Activated CD4-positive, alpha-beta T cell treated with anti-CD3 and anti-CD28 coated beads, Interleukin-10, Interleukin-2, amounts not matched to agents 100 ng/mL and 50 ng/mL, durations not matched to agents 16 hours and 8 hours (primary cell): Measurements from ENCODE around the gene SOX9.
A peak's percentile ranks its signal among the peaks of the same experiment; 100 is the strongest.
"Not testable (repeated sequence)": the region's sequence is repeated elsewhere in the genome, so short reads cannot be mapped to it uniquely, and the experiment has no call there.

Experiments used
- DNase-seq: peaks from one replicate; pipeline ENCODE4 v3.0.0-alpha.2; 2020

The SOX9 gene

DNA sequence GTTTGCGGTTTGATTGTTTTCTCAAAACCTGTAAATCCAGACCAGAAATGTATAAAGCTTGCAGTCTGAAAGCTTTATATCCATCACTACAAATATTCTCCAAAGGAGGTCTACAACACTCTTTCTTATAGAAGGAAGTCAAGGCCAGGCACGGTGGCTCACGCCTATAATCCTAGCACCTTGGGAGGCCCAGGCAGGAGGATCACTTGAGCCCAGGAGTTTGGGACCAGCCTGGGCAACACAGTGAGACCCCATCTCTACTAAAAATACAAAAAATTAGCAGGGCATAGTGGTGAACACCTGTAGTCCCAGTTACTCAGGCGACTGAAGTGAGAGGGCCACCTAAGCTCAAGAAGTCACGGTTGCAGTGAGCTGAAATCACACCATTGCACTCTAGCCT lies 8.9 kb upstream of the SOX9 start:
- DNase-seq = not testable (repeated sequence)

DNA sequence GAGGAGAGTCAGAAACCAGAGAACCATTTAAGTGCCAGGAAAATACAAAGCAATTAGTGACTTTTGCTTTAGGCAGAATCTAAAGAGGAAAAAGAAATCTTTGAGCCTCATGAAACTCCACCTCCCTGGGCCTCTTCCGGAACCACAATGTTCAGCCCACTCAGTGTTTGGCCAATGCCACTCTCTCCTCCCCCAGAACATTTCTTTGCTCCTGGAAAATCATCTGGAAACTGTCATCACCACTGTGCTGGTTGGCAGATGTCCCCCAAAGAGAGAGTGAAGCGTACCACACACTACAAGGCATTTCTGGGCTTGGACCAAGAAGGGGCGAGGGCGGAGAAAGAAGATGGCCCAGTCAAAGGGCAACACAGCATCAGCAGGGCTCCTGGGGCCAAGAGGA lies 7.1 kb upstream of the SOX9 start:
- DNase-seq = no peak

DNA sequence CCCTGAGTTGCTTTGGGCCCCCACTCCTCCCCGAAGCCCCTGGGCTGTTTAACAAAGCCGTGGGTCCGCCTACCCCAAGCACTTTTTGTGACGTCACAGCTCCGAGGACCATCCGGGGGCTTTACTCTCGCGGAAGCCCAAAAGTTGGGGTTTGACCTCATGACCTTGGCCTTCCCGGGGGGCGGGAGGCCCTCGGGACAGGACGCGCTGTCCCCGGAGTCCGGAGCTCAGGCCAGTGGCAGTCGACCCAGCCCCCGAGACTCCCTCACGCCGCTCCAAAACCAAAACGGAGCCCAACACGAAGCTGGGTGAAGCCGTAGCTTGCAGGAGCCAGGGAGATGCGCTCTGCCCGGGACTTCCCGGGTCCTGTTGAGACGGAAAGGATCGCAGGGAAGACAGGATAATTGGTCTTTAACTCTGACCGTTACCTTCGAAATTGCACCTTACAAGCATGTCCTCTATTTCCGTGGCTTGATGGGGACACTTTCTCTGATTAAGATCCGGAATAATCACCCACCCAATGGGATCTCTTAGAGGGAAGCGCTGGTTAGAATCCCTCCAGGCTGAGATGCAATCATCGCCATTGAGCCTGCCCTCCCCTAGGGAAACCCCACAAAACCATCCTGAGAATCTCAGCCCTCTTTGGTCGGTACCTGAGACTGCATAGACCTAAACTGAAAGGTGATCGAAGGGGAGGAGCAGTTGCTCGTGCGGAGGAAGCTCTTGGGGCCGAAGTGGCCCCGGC lies 4.9 kb upstream of the SOX9 start:
- no peak for DNase-seq

DNA sequence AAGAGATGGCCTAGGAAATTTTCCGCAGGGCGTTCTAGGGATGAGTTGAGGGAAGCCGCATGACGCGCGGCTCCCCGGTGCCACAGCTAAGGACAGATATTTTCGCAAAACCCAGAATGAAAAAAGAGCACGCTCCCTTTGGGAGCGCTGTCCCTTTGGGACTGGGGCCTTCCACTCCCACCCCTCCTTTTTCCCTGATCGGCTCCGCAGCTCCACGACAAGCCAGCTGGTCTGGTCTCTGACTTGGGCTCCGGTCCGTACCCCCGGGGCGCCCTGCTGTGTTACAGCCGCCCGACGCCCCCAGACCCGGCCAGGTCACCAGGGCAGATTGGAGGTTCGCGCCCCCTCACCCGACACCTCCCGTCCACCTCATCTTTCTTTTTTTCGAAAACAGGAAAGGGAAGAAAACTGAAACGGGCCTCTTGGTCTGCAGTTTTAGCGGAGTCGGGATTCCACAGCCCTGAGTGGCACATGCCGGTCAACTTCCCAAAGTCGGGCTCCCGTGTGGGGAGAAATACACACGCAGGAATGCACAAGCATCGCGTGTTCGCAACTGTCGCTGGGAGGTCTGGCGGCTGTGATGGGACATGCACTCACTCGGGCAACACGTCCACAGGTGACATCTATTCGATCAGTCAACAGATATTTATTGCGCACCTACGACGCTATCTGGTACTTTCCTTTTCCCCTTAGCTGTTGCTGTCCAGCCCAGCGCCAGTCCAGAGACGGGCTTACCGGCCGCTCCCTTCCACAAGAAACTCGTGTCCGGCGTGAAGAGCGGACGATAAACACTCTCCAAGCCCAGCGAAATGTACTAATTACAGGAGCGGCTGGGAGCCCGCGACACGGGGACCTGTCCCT lies 3.9 kb upstream of the SOX9 start:
- no peak for DNase-seq

DNA sequence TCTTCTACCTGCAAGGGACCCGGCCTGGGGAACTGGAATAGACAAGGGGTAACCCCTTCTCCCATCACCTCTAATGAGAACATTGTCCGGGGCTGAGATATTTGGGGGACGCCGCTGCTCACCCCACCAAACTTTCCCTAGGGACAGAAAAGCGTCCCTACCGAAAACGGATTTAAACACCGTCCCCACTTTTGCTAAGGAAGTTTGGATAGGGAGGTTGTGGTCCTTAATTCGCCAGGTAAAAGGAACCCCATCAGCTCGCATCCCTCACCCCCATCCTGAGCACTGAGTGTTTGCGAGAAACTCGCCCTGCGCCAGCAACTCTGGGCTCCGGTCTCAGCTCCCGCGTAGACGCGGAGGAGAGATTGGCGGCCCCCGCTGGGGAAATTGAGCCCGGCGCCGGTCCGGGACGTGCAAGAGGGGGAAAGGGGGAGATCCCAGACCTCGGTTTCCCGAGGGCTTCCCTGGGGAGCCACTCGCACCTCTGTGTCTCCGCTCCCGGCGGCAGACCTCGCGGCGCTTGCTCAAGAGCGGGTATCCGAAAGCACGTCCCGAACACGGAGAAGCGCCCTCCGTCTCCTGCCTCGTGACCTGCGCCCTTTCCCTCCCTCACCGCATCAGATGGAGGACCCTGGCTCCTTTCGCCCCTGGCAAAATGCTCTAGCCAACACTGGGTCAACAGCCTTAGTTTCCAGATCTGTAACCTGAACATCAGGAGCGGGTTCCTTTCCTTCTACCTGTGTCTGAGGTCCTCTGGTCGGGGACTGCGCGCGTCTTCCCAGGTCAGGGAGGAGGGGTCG lies 3.1 kb upstream of the SOX9 start:
- DNase-seq = no peak

DNA sequence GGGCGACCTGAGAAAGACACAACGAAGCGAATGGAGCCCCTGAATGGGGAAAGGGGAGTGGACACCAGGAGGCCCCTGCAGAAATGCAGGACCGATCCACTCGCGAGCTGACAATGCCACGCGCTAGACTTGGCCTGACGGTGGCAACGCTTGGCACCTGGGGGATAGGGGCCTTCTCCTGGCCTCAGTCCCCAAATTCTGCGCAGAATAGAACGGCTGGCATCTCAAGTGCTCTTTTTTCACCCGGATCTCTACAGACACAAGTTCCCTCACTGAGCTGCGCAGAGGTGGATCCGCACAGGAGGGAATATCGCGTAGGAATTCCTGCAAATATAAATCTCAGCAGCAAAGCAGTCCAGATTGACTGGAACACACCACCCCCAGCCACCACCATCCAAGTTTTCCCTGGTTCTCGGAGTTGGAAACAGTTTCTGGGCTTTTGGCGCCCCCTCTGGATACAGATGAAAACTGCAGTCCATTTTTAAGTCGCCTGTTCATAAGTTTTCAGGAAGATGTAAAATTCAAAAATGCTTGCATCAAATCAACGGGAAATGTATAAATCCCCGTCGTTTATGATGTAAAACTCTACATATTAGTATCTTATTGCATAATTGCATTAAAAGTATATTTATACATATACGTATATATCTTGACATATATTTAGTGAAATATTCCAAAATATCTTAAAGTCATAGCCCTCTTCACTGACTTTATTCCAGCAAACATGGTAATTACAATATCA lies 2.3 kb upstream of the SOX9 start:
- DNase-seq = peak; percentile 48

DNA sequence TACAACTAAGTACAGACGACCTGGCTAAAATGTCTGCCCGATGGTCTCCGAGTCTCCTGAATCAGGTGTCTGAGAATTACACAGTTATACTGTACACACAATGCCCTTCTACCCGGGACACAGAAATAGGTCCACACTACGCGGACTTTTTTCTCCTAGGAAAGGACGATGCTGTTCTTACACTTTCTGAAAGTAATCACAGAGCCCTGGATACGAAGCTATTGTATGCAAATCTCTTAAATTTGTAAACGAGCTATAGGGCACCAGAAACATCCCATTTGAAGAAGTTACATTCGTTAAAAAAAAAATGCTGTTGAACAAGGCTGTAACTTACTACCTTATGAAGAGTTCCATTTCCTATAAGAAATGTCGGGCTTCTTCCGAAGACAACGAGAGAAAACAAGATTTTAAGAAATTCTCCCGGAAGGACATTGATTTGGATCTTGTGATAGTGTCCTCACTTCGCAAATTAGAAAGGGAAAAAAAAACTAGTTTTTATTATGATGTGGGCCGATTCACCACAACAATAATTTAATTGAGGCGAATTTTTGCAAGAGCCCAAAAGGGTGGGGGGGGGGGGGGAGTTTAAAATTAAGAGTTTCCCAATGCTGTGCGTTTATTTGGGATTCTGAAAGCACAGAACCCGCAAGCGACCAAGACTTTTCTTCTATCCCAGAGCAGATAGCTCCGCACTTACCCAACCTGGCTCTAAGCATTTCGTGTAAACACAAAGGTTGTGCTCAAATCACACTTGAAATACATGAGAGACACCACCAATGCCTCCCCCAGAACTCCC lies 1.5 kb upstream of the SOX9 start:
- no peak for DNase-seq

DNA sequence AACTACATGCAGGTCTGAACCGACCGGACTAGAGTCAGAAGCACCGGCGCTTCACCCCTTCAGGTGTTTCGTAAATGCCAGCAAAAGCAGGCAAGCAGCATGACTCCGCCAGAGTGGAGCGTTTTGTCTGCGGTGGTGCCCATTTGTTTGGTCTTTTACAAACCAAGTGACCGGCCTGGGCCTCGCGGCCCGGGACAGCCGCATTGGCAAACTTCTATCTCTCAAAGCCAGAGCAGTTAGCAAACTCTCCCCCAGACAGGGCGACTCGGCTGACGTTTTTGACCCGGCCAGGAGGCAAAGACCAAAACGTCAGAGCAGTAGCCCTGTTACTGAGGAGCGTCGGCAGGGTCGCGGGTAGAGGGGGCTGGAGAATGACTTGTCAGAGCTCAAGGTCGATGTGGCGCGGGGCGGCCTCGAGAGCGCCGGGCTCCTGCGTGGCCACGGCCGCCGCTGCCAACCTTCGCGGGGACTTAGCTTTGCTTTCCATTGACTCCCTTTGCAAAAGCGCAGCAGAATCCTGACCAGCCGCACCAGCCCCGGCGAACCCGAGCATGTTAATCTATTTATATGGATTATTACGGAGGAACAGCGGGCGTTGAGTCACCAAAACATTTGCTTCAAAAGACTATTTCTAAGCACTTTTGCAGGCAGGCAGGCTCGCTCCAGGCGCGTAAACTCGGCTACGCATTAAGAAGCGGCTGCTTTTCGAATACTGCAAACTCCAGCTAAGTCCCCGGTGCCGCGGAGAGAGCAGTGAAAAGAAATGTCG lies 763 bp upstream of the SOX9 start:
- DNase-seq = no peak

DNA sequence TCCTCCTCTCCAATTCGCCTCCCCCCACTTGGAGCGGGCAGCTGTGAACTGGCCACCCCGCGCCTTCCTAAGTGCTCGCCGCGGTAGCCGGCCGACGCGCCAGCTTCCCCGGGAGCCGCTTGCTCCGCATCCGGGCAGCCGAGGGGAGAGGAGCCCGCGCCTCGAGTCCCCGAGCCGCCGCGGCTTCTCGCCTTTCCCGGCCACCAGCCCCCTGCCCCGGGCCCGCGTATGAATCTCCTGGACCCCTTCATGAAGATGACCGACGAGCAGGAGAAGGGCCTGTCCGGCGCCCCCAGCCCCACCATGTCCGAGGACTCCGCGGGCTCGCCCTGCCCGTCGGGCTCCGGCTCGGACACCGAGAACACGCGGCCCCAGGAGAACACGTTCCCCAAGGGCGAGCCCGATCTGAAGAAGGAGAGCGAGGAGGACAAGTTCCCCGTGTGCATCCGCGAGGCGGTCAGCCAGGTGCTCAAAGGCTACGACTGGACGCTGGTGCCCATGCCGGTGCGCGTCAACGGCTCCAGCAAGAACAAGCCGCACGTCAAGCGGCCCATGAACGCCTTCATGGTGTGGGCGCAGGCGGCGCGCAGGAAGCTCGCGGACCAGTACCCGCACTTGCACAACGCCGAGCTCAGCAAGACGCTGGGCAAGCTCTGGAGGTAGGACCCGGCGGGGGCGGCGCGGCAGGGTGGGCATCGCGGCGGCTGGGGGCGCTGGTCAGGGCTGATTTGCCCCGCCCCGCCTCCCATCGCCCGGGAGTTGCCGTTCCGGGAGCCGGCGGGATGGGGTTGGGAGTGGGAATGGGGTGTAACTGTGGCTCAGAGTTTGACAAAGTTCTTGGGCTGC lies 567 bp downstream of the SOX9 start:
- no peak for DNase-seq

DNA sequence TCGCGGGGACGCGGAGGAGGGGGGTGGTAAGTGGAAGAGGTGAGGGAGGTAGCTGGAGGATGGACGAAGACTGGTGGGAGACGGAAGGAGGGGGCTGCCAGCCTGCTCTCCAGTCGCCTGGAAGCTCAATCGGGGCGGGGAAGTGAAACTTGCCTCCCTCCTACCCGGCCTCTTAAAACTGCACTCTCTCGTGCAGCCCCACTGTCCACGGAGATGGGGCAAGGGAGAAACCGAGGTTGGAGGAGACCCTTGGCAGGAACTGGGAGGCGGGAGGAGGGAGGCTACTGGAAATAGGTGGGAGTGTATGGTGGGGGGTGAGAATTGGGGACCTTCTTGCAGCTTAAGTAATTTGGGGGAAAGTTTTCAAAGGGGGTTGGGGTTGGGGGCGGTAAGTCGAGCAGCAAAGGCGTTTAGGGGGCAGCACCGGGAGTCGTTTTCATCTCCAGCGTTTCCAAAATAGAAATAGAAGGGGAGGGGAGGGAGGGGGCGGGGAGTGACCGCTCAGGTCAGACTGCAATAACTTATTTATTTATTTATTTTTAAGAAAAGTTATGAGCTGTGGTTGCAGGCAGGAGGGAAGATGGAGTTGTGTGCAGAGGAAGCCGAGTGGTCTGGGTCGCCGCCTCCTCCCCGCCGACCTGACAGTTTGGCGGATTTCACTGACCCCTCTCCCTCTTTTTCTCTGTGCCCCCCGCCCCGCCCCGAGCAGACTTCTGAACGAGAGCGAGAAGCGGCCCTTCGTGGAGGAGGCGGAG lies 1.4 kb downstream of the SOX9 start:
- DNase-seq = no peak

DNA sequence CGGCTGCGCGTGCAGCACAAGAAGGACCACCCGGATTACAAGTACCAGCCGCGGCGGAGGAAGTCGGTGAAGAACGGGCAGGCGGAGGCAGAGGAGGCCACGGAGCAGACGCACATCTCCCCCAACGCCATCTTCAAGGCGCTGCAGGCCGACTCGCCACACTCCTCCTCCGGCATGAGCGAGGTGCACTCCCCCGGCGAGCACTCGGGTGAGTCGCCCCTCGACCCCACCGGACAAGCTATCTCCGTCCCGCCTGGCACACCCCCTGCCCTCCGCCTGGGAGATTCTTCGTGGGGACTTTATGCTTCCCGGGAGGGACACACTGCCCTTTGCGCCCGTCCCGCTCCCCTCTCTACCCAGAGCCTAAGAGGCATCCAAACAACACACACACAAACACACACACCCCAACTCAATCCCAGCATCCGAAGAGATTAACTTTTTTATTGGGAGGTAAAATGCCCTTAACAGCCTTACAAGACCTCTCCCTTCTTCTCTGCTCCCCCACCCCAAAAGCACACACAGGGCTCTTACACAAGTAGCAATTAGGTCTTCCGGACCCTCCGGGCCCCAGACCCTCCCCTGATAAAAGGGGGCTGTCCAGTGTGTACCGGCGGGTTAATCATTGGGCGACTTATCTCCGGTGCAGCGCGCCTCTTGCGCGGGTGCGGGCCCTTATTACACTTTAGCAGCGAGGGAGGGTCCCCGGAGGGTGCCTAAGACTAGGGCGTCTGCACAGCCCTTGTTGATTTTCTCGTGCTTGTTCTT lies 2.1 kb downstream of the SOX9 start:
- no peak for DNase-seq

DNA sequence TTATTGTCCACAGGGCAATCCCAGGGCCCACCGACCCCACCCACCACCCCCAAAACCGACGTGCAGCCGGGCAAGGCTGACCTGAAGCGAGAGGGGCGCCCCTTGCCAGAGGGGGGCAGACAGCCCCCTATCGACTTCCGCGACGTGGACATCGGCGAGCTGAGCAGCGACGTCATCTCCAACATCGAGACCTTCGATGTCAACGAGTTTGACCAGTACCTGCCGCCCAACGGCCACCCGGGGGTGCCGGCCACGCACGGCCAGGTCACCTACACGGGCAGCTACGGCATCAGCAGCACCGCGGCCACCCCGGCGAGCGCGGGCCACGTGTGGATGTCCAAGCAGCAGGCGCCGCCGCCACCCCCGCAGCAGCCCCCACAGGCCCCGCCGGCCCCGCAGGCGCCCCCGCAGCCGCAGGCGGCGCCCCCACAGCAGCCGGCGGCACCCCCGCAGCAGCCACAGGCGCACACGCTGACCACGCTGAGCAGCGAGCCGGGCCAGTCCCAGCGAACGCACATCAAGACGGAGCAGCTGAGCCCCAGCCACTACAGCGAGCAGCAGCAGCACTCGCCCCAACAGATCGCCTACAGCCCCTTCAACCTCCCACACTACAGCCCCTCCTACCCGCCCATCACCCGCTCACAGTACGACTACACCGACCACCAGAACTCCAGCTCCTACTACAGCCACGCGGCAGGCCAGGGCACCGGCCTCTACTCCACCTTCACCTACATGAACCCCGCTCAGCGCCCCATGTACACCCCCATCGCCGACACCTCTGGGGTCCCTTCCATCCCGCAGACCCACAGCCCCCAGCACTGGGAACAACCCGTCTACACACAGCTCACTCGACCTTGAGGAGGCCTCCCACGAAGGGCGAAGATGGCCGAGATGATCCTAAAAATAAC lies 3.0 kb downstream of the SOX9 start:
- DNase-seq = no peak

DNA sequence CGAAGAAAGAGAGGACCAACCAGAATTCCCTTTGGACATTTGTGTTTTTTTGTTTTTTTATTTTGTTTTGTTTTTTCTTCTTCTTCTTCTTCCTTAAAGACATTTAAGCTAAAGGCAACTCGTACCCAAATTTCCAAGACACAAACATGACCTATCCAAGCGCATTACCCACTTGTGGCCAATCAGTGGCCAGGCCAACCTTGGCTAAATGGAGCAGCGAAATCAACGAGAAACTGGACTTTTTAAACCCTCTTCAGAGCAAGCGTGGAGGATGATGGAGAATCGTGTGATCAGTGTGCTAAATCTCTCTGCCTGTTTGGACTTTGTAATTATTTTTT lies 3.6 kb downstream of the SOX9 start:
- no peak for DNase-seq

DNA sequence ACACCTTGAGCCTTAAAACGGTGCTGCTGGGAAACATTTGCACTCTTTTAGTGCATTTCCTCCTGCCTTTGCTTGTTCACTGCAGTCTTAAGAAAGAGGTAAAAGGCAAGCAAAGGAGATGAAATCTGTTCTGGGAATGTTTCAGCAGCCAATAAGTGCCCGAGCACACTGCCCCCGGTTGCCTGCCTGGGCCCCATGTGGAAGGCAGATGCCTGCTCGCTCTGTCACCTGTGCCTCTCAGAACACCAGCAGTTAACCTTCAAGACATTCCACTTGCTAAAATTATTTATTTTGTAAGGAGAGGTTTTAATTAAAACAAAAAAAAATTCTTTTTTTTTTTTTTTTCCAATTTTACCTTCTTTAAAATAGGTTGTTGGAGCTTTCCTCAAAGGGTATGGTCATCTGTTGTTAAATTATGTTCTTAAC lies 4.4 kb downstream of the SOX9 start:
- DNase-seq = no peak

DNA sequence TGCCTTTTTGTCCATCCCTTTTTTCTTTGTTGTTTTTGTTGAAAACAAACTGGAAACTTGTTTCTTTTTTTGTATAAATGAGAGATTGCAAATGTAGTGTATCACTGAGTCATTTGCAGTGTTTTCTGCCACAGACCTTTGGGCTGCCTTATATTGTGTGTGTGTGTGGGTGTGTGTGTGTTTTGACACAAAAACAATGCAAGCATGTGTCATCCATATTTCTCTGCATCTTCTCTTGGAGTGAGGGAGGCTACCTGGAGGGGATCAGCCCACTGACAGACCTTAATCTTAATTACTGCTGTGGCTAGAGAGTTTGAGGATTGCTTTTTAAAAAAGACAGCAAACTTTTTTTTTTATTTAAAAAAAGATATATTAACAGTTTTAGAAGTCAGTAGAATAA lies 4.9 kb downstream of the SOX9 start:
- no peak for DNase-seq

DNA sequence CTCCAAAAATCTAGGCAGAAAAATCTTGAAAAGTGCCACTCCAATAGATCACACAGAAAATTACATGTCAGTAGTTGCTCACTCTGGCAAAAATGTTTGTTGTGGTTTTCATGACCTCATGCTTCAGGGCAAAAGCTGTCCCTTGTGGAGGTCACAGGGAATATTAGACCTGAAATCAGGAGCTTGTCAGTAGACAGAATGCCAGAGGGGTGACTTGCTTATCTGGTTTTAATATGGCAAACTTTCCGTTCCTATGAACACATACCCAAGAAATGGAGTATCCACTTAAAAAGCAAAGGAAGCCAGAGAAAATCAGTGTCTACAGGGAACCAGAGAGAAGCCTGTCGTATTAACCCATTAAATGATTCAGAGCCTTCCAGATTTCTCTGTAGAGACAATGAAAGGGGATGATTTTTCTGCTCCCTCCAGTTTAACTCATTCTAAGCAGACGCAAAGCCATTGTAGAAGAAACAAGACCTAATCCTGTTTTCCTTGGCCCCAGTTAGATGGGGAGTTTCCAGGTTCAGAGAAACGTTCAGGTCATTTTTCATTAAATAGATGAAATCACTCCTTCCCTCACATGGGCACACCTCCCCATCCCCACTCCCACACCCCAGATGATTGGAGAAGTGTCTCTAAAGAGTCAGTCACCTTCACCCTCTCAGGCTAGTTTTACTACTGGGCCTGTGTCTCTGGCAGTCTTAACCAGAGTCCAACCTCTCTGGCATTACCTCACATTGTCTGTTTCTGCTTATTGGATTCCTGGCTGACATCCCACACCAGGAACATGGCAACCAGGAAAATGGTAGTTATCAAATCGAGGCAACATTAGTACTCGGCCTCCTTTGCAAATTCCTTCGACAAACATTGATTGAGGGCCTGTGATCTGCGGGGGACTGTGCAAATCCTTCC lies 6.0 kb downstream of the SOX9 start:
- DNase-seq = no peak

DNA sequence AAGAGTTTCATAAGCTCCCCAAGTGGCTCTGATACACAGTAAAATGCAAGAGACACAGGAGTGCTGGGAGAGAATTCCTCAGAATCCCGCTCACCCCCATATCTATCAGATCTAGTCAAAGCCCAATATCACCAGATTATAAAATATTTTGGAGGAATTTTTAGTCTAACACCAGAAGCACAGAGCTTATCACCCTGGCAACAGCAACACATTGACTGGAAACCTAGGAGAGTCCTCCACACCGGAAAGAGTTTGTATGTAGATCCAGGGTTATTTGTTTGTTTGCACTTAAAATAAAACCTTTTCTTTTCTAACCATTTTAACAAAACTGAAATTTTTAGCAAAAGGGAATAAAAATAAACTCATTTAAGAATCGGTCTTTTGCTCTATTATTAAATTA lies 7.2 kb downstream of the SOX9 start:
- DNase-seq = no peak
